ENCODE data around the gene SLC36A4. TPM values are rescaled to one million over a fixed set of nuclear protein-coding genes. Genes with fewer than 3 reads are reported as not detected.

The SLC36A4 gene
- total and polyA plus RNA-seq, 2 of the 13 experiments (the other 11 are each of a cell fraction or from before 2014, with no cell fraction given), result 7.3 to 9.5 TPM

DNA sequence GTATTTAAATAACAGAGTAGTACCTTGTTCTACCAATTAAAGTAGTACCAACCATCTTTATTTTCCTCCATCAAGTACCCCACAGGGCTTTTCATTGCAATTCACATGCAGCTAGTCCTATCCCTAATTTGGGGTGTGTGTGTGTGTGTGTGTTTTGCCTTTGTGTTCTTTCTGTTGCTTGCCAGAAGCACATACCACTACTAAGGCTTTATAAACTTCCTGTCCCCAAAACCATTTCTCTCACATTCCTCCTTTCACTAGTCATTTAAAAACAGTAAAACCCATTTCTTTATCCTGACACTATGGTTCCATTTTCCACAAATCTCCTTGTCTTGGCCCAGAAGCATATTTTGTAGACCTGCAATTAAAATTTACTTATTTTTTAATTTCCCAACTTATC lies 54.6 kb downstream of the SLC36A4 start:
- Histone ChIP-seq H3K9me3 (ENCODE audit: low read length) (no peaks in the 10 kb centered on the region), H3K4me2 (ENCODE audit: low read depth, low read length) (no peak overlapping the region), H3K27me3 (ENCODE audit: control insufficient read depth in 1 of 2, insufficient read depth in 2 of 2, low read length in 2 of 2) (no peaks in the 10 kb centered on the region; a peak in 1 of 5 replicates), H4K20me1 (ENCODE audit: insufficient read depth, low read length) (no peaks in the 10 kb centered on the region), H3K9ac (ENCODE audit: insufficient read depth, low read depth, low read length) (no peak overlapping the region), H3K27ac (ENCODE audit: extremely low read length, insufficient read depth, low read length) (no peak overlapping the region), H3K79me2 (ENCODE audit: insufficient read depth, low read length) (no peaks in the 10 kb centered on the region), H3K36me3 (replicated peaks in 1 of 2; ENCODE audit: control insufficient read depth in 1 of 2, insufficient read depth in 2 of 2, low read length in 2 of 2) (no peaks in the 10 kb centered on the region), H3K4me1 (ENCODE audit: insufficient read depth, low read length) (no peaks in the 10 kb centered on the region), H3K4me3 (replicated peaks in 1 of 3; ENCODE audit: insufficient read depth in 1 of 3, low read depth in 2 of 3, low read length in 3 of 3) (no peak overlapping the region), H2AFZ (ENCODE audit: low read length) (no peak overlapping the region)
- intact Hi-C loops (cut with micrococcal nuclease; ENCODE audit: unreplicated experiment), result no loop called here
- DNase-seq (ENCODE audit: low spot score) (no peak), ATAC-seq (no peak), FAIRE-seq (no peak)
- POLR2A ChIA-PET, result no interaction called here
- in situ Hi-C loops (cut with HindIII; ENCODE audit: extremely low pct_ligation_motif_present, low pct_unique_long_range_greater_than_20kb), result no loop called here
- CTCF ChIA-PET (ENCODE audit: low intra/inter-chr PET ratio, low total read pairs), result no interaction called here
- no TSS peak for BruUV-seq (replicated peaks)
- TF ChIP-seq, protein P1, sequence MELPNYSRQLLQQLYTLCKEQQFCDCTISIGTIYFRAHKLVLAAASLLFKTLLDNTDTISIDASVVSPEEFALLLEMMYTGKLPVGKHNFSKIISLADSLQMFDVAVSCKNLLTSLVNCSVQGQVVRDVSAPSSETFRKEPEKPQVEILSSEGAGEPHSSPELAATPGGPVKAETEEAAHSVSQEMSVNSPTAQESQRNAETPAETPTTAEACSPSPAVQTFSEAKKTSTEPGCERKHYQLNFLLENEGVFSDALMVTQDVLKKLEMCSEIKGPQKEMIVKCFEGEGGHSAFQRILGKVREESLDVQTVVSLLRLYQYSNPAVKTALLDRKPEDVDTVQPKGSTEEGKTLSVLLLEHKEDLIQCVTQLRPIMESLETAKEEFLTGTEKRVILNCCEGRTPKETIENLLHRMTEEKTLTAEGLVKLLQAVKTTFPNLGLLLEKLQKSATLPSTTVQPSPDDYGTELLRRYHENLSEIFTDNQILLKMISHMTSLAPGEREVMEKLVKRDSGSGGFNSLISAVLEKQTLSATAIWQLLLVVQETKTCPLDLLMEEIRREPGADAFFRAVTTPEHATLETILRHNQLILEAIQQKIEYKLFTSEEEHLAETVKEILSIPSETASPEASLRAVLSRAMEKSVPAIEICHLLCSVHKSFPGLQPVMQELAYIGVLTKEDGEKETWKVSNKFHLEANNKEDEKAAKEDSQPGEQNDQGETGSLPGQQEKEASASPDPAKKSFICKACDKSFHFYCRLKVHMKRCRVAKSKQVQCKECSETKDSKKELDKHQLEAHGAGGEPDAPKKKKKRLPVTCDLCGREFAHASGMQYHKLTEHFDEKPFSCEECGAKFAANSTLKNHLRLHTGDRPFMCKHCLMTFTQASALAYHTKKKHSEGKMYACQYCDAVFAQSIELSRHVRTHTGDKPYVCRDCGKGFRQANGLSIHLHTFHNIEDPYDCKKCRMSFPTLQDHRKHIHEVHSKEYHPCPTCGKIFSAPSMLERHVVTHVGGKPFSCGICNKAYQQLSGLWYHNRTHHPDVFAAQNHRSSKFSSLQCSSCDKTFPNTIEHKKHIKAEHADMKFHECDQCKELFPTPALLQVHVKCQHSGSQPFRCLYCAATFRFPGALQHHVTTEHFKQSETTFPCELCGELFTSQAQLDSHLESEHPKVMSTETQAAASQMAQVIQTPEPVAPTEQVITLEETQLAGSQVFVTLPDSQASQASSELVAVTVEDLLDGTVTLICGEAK (IDR thresholded peaks at IDR 0.05), result no peak
- TF ChIP-seq, protein P1 (CRISPR knock-in tag; IDR thresholded peaks at IDR 0.05), result no peak
- TF ChIP-seq ZBTB21 (CRISPR knock-in tag; IDR thresholded peaks at IDR 0.05) (no peak), ZNF773 (CRISPR knock-in tag; IDR thresholded peaks at IDR 0.05; ENCODE audit: borderline replicate concordance) (no peak), RCOR2 (CRISPR knock-in tag; IDR thresholded peaks at IDR 0.05) (no peak), MEIS1 (CRISPR knock-in tag; IDR thresholded peaks at IDR 0.05; ENCODE audit: borderline replicate concordance) (no peak), ZNF674 (CRISPR knock-in tag; IDR thresholded peaks at IDR 0.05; ENCODE audit: low read depth) (no peak), NONO (IDR thresholded peaks at IDR 0.05) (no peak), NONO (CRISPR knock-in tag; conservative IDR thresholded peaks at IDR 0.05) (no peak), ZNF670 (CRISPR knock-in tag; IDR thresholded peaks at IDR 0.05; ENCODE audit: borderline replicate concordance) (no peak), MYC (CRISPR knock-in tag; IDR thresholded peaks at IDR 0.05; ENCODE audit: borderline replicate concordance) (no peak), EEA1 (CRISPR knock-in tag; IDR thresholded peaks at IDR 0.05; ENCODE audit: borderline replicate concordance) (no peak), SIN3A (IDR thresholded peaks at IDR 0.05; ENCODE audit: borderline replicate concordance, low read depth, low read length) (no peak)

All from HepG2 (cell line).